A549 (cell line): ENCODE data around the gene MPPED2. TPM values are rescaled to one million over a fixed set of nuclear protein-coding genes. Genes with fewer than 3 reads are reported as not detected.

Source experiments
- ATAC-seq, 2 experiments: fragments of 200-7000 bp in 1 of 2; fragments of >200 bp in 1 of 2; cut with Nextera tagmentation in 1 of 2; cut with Tn5 transposase in 1 of 2; 3 replicates each; pipeline versions ENCODE4 v1.8.0 to v1.9.1; 2018 to 2020; ENCODE audit warnings: mild to moderate bottlenecking in 1 of 2, moderate library complexity in 1 of 2
- CTCF ChIA-PET: fragments of 300-600 bp; sonication (Branson Sonifier 250); formaldehyde crosslinking; extraction: SDS; loops from one replicate; lab custom pipeline; 2021; ENCODE audit warnings: antibody characterized with exemption, inconsistent platforms; lab: Yijun Ruan, JAX
- POLR2A ChIA-PET: fragments of 350-600 bp; formaldehyde crosslinking; extraction: SDS; loops from one replicate; lab custom pipeline; 2021; ENCODE audit warnings: antibody characterized with exemption, inconsistent platforms; lab: Yijun Ruan, JAX
- DNase-seq, 2 experiments: peaks; one replicate each; pipeline versions ENCODE4 v3.0.0 to v3.0.0-alpha.2; 2011 to 2016; ENCODE audit warnings: low read depth in 1 of 2, low spot score in 1 of 2
- FAIRE-seq: peaks from 2 replicates; lab custom pipeline; 2011; peaks lifted over from hg19 to GRCh38; lab: Jason Lieb, UNC
- H3K27ac ChIP-seq, 2 experiments: fragments of >200 bp; sonication (Bioruptor Twin); formaldehyde crosslinking; 3 replicates each; pipeline ENCODE4 v1.5.1; 2016 to 2017
- H3K4me1 ChIP-seq: fragments of >200 bp; sonication (Bioruptor Twin); formaldehyde crosslinking; 3 replicates; pipeline ENCODE4 v1.6.1; 2016
- H3K4me2 ChIP-seq: fragments of >200 bp; sonication (Bioruptor Twin); formaldehyde crosslinking; 3 replicates; pipeline ENCODE4 v1.6.1; 2016
- H3K4me3 ChIP-seq: fragments of >200 bp; sonication (Bioruptor Twin); formaldehyde crosslinking; 3 replicates; pipeline ENCODE4 v1.5.1; 2016
- H3K9me3 ChIP-seq: fragments of >200 bp; sonication (Bioruptor Twin); formaldehyde crosslinking; 3 replicates; pipeline ENCODE4 v1.6.1; 2016
- BHLHE40 ChIP-seq: IDR thresholded peaks from 2 replicates; pipeline ENCODE4 v1.6.1; 2012; ENCODE audit warnings: low read depth, low read length, inconsistent platforms
- CBX8 ChIP-seq: fragments of 200-600 bp; sonication (generic); IDR thresholded peaks from 2 replicates; pipeline ENCODE4 v1.6.1; 2016
- CEBPB ChIP-seq, 2 experiments: fragments of >200 bp in 1 of 2; sonication (Bioruptor Twin) in 1 of 2; formaldehyde crosslinking in 1 of 2; IDR thresholded peaks; 2 replicates each; pipeline ENCODE4 v1.6.1; 2012 to 2016
- CHD2 ChIP-seq: fragments of 150-350 bp; IDR thresholded peaks from 2 replicates; pipeline ENCODE4 v1.6.1; 2014; ENCODE audit warnings: low read length; ENCODE audit not compliant: partially characterized antibody
- CHD4 ChIP-seq: fragments of 200-600 bp; sonication (generic); IDR thresholded peaks from 2 replicates; pipeline ENCODE4 v1.6.1; 2016; ENCODE audit warnings: antibody characterized with exemption, mild to moderate bottlenecking, borderline replicate concordance
- FOSB ChIP-seq: fragments of 250-450 bp; sonication (Bioruptor Pico); IDR thresholded peaks from 2 replicates; pipeline ENCODE4 v1.5.0; 2020; ENCODE audit warnings: mild to moderate bottlenecking, moderate library complexity
- FOSL2 ChIP-seq, 2 experiments: fragments of 450-650 bp in 1 of 2; fragments of >200 bp in 1 of 2; sonication (Bioruptor Twin) in 1 of 2; formaldehyde crosslinking; IDR thresholded peaks; 2 replicates each; pipeline versions ENCODE4 v1.5.0 to v1.6.1; 2016 to 2020; ENCODE audit warnings: mild to moderate bottlenecking in 1 of 2, moderate library complexity in 1 of 2
- FOXS1 ChIP-seq: fragments of 250-450 bp; sonication (Bioruptor Pico); IDR thresholded peaks from 2 replicates; pipeline ENCODE4 v1.5.0; 2020; ENCODE audit warnings: mild to moderate bottlenecking, moderate library complexity
- GATA3 ChIP-seq: IDR thresholded peaks from 2 replicates; pipeline ENCODE4 v1.6.1; 2012; ENCODE audit warnings: borderline replicate concordance
- HEYL ChIP-seq: fragments of 250-450 bp; sonication (Bioruptor Pico); IDR thresholded peaks from 2 replicates; pipeline ENCODE4 v1.8.0; 2021; ENCODE audit warnings: mild to moderate bottlenecking, moderate library complexity
- HOXB13 ChIP-seq: fragments of 250-450 bp; sonication (Bioruptor Pico); IDR thresholded peaks from 2 replicates; pipeline ENCODE4 v1.5.0; 2020; ENCODE audit warnings: low read depth, mild to moderate bottlenecking, moderate library complexity
- HOXB5 ChIP-seq: fragments of 250-450 bp; sonication (Bioruptor Pico); IDR thresholded peaks from 2 replicates; pipeline ENCODE4 v1.5.0; 2020; ENCODE audit warnings: mild to moderate bottlenecking, moderate library complexity
- JUN ChIP-seq, 2 experiments: fragments of >200 bp; sonication (Bioruptor Twin); formaldehyde crosslinking; IDR thresholded peaks; 2 replicates in 1 of 2; 3 replicates in 1 of 2; pipeline ENCODE4 v1.6.1; 2016 to 2017
- JUNB ChIP-seq: fragments of >200 bp; sonication (Bioruptor Twin); formaldehyde crosslinking; IDR thresholded peaks from 2 replicates; pipeline ENCODE4 v1.6.1; 2016
- KDM1A ChIP-seq: fragments of 200-600 bp; sonication (generic); IDR thresholded peaks from 2 replicates; pipeline ENCODE4 v1.6.1; 2016; ENCODE audit warnings: low read depth, mild to moderate bottlenecking
- NPAS2 ChIP-seq: fragments of 250-450 bp; sonication (Bioruptor Pico); IDR thresholded peaks from 2 replicates; pipeline ENCODE4 v1.8.0; 2022; ENCODE audit warnings: mild to moderate bottlenecking, moderate library complexity, borderline replicate concordance
- POLR2AphosphoS2 ChIP-seq: conservative IDR thresholded peaks from 2 replicates; pipeline ENCODE4 v1.6.1; 2012; ENCODE audit warnings: low read length, improper control_type of control experiment, inconsistent platforms
- RARB ChIP-seq: fragments of 250-450 bp; sonication (Bioruptor Pico); IDR thresholded peaks from 2 replicates; pipeline ENCODE4 v1.8.0; 2021; ENCODE audit warnings: mild to moderate bottlenecking, moderate library complexity
- RFX5 ChIP-seq: fragments of 450-650 bp; IDR thresholded peaks from 2 replicates; pipeline ENCODE4 v1.7.1; 2014; ENCODE audit warnings: antibody characterized with exemption, mild to moderate bottlenecking, moderate library complexity
- RNF2 ChIP-seq: fragments of 200-600 bp; sonication (generic); IDR thresholded peaks from 2 replicates; pipeline ENCODE4 v1.6.1; 2016; ENCODE audit warnings: low read depth, mild to moderate bottlenecking, antibody characterized with exemption, moderate library complexity, borderline replicate concordance
- TFCP2L1 ChIP-seq: fragments of 250-450 bp; sonication (Bioruptor Pico); IDR thresholded peaks from 2 replicates; pipeline ENCODE4 v1.5.0; 2021; ENCODE audit warnings: mild to moderate bottlenecking
- TP53 ChIP-seq: fragments of 250-450 bp; sonication (Bioruptor Pico); IDR thresholded peaks from 2 replicates; pipeline ENCODE4 v1.5.0; 2021; ENCODE audit warnings: mild to moderate bottlenecking, moderate library complexity
- ZNF302 ChIP-seq: fragments of 250-450 bp; sonication (Bioruptor Pico); IDR thresholded peaks from 2 replicates; pipeline ENCODE4 v1.9.0; 2021; ENCODE audit warnings: inconsistent platforms, mild to moderate bottlenecking, moderate library complexity
- WGBS: methylation state at CpG from one replicate; pipeline ENCODE4 v1.1.6; 2017; ENCODE audit errors: missing lambda C conversion rate; 5-methylcytosine and 5-hydroxymethylcytosine counted together
- polyA plus RNA-seq, 4 experiments: library from polyadenylated mRNA; depleted of rRNA in 3 of 4; stranded (reverse); fragments of >200 nt; fragmentation: RNase III in 1 of 4; extraction: RNeasy Plus Mini Kit Qiagen cat#74134 plus additional on column Dnase treatment in 1 of 4; gene quantifications; 2 replicates in 3 of 4; 3 replicates in 1 of 4; pipeline ENCODE4 v1.2.3, GENCODE V29; 2011 to 2017
- TF ChIP-seq, protein P1 (sequence below): IDR thresholded peaks from 2 replicates; pipeline ENCODE4 v1.6.1; 2012
- TF ChIP-seq, protein P2 (sequence below): fragments of 150-350 bp; IDR thresholded peaks from 2 replicates; pipeline ENCODE4 v1.6.1; 2014; ENCODE audit warnings: low read depth, mild to moderate bottlenecking, low read length
- TF ChIP-seq, protein P3 (sequence below): fragments of >200 bp; sonication (Bioruptor Twin); formaldehyde crosslinking; IDR thresholded peaks from 2 replicates; pipeline ENCODE4 v1.6.1; 2016
- TF ChIP-seq, protein P4 (sequence below): IDR thresholded peaks from 2 replicates; pipeline ENCODE4 v1.6.1; 2012; ENCODE audit warnings: low read depth, borderline replicate concordance
- TF ChIP-seq, protein P5 (sequence below): fragments of 250-450 bp; sonication (Bioruptor Pico); IDR thresholded peaks from 2 replicates; pipeline ENCODE4 v1.5.0; 2020; ENCODE audit warnings: low read depth, mild to moderate bottlenecking, moderate library complexity

Gene MPPED2
- polyA plus RNA-seq, 2 of the 4 experiments (the other 2 are of a cell fraction) = not detected

DNA sequence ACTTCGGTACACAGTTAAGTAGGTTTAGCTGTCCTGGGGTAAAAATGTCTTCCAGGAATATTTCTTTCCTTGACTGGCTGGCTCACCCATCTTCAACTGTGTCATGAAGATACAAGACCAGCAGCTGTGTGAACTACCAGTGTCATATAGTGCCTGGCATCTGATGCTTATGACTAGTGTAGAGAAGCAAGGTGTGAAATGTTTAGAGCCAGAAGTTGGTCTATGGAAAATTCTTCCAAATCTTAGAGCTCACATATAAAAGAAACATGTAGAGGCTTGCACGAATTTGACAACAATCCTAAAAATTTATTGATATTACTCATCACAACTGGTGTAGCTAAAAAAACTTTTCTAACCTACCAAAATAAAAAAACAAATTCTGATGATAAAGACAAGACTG lies 208.8 kb downstream of the MPPED2 start:
- no peak for FAIRE-seq
- Histone ChIP-seq H3K4me3 (no peak overlapping the region), H3K27ac (no peak overlapping the region), H3K4me1 (no peaks in the 10 kb centered on the region), H3K9me3 (no peaks in the 10 kb centered on the region), H3K4me2 (no peak overlapping the region)
- TF ChIP-seq JUN (IDR thresholded peaks at IDR 0.05) (no peak), KDM1A (no peak), CHD2 (no peak), ZNF302 (CRISPR knock-in tag) (no peak)
- ChIA-PET CTCF (interaction anchor here (0.6 to 1.6 kb wide), 2 partner anchors 26 to 431 kb away, joined by 3 to 4 read pairs; no protein-coding TSS in a partner anchor), POLR2A (no interaction called here)
- DNase-seq = no peak
- WGBS = 5% methylated on average over 2 of the region's 2 CpGs
- ATAC-seq = no peak

DNA sequence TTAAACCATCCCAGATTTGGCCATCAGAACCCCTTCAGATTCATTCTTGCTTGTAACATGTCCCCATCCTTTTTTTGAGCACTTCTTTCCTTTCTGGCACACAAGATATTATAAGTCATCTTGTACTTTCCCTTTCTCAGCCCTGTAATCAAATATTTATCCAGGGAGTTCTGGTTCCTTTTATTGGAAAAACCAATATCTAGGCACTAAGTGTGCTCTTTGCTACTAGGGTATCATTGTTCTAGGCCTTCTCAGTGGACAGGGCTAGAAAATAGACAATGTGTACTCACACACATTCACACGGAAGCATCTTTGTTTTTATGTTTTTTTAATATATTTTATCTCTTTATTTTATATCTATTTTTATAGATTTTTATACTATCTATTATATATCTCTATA lies 216.0 kb downstream of the MPPED2 start:
- Histone ChIP-seq H3K4me1 (no peaks in the 10 kb centered on the region), H3K9me3 (no peaks in the 10 kb centered on the region), H3K27ac (no peak overlapping the region), H3K4me3 (no peak overlapping the region), H3K4me2 (no peak overlapping the region)
- TF ChIP-seq RNF2 (no peak), CBX8 (no peak), BHLHE40 (no peak), JUNB (no peak), CHD2 (no peak), CEBPB (IDR thresholded peaks at IDR 0.05) (no peak), HOXB5 (no peak), RFX5 (no peak)
- TF ChIP-seq, protein P1, sequence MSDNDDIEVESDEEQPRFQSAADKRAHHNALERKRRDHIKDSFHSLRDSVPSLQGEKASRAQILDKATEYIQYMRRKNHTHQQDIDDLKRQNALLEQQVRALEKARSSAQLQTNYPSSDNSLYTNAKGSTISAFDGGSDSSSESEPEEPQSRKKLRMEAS = no peak
- TF ChIP-seq, protein P2, sequence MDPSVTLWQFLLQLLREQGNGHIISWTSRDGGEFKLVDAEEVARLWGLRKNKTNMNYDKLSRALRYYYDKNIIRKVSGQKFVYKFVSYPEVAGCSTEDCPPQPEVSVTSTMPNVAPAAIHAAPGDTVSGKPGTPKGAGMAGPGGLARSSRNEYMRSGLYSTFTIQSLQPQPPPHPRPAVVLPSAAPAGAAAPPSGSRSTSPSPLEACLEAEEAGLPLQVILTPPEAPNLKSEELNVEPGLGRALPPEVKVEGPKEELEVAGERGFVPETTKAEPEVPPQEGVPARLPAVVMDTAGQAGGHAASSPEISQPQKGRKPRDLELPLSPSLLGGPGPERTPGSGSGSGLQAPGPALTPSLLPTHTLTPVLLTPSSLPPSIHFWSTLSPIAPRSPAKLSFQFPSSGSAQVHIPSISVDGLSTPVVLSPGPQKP = no peak
- WGBS = 0% methylated on average over 1 of the region's 1 CpG
- no peak for ATAC-seq
- ChIA-PET POLR2A (no interaction called here), CTCF (no interaction called here)
- no peak for FAIRE-seq
- no peak for DNase-seq

DNA sequence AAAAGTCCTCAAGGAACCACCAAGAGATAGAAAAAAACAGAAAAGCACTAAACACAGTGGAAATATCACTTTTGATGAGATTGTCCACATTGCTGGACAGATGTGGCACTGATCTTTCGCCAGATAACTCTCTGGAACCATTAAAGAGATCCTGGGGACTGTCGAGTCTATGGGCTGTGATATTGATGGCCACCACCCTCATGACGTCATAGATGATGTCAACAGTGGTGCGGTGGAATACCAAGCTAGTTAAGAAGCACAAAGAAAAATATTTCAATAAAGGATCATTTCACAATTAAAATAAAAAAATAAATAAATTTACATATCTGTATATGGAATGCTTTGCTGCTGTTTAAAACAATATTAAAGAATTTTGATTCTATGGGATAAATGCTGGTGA lies 217.8 kb downstream of the MPPED2 start:
- 9% methylated on average over 4 of the region's 4 CpGs for WGBS
- H3K27ac ChIP-seq = no peak overlapping the region
- ATAC-seq (no peak), DNase-seq (no peak), FAIRE-seq (no peak)
- no peak overlapping the region for H3K4me2 ChIP-seq
- H3K9me3 ChIP-seq = no peaks in the 10 kb centered on the region
- H3K4me1 ChIP-seq = no peaks in the 10 kb centered on the region
- ChIA-PET POLR2A (no interaction called here), CTCF (no interaction called here)
- TF ChIP-seq CBX8 = no peak
- no peak overlapping the region for H3K4me3 ChIP-seq

DNA sequence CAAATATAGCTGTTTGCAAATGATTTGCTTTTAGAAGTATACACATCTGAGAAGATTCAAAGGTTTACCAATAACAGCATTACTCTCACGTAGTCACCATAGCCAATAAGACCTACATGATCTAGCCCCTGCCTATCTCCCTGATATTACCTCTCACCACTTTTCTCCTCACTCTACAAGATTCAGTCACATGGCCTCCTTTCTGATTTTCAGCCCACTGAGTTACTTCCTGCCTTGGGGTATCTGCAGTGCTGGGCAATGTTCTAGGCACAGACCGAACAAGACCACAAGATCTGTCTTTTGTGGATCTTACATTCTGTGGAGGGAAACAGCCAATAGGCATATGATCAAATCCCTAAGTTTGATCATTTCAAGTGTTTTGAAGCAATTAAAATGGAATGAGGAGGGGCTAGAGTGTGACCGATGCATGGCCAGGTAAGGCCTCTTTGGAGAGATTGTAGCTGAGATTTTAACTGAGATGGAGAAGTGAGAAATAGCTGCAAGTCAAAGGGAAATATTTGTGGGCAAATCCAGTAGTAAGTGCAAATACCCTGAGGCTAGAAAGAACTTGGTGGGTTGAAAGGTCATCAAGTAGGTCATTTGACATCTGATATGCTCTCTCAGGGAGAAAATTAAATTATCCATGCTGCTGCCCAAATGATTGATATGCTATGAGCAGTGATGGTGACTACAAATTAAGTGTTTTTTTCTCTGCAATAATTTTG lies 220.2 kb downstream of the MPPED2 start:
- no peak for DNase-seq
- H3K27ac ChIP-seq = no peak overlapping the region
- no peaks in the 10 kb centered on the region for H3K9me3 ChIP-seq
- no peak overlapping the region for H3K4me3 ChIP-seq
- no peak overlapping the region for H3K4me2 ChIP-seq
- POLR2A ChIA-PET = no interaction called here
- 35% methylated on average over 3 of the region's 3 CpGs for WGBS
- CTCF ChIA-PET = interaction anchor here (0.6 to 1.0 kb wide), 2 partner anchors 12 to 169 kb away, joined by 3 to 4 read pairs; no protein-coding TSS in a partner anchor
- no peaks in the 10 kb centered on the region for H3K4me1 ChIP-seq
- FAIRE-seq = no peak
- TF ChIP-seq FOSB (no peak), FOSL2 (IDR thresholded peaks at IDR 0.05) (no peak), FOSL2 (CRISPR knock-in tag; IDR thresholded peaks at IDR 0.05) (no peak), FOXS1 (CRISPR knock-in tag) (no peak), TP53 (CRISPR knock-in tag) (no peak), RARB (no peak), NPAS2 (CRISPR knock-in tag) (no peak), TFCP2L1 (CRISPR knock-in tag) (no peak), CHD4 (no peak), GATA3 (no peak), POLR2AphosphoS2 (no peak), HOXB13 (CRISPR knock-in tag) (no peak), HEYL (CRISPR knock-in tag) (no peak)
- TF ChIP-seq, protein P3, sequence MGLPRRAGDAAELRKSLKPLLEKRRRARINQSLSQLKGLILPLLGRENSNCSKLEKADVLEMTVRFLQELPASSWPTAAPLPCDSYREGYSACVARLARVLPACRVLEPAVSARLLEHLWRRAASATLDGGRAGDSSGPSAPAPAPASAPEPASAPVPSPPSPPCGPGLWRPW = no peak
- TF ChIP-seq, protein P4, sequence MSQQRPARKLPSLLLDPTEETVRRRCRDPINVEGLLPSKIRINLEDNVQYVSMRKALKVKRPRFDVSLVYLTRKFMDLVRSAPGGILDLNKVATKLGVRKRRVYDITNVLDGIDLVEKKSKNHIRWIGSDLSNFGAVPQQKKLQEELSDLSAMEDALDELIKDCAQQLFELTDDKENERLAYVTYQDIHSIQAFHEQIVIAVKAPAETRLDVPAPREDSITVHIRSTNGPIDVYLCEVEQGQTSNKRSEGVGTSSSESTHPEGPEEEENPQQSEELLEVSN = no peak
- TF ChIP-seq, protein P5, sequence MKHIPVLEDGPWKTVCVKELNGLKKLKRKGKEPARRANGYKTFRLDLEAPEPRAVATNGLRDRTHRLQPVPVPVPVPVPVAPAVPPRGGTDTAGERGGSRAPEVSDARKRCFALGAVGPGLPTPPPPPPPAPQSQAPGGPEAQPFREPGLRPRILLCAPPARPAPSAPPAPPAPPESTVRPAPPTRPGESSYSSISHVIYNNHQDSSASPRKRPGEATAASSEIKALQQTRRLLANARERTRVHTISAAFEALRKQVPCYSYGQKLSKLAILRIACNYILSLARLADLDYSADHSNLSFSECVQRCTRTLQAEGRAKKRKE = no peak
- TF ChIP-seq, all 56 proteins: peak for 0
- ATAC-seq = no peak
